Vagina (tissue), 2 donors: ENCODE data around the gene KIF1B. TPM values are rescaled to one million over a fixed set of nuclear protein-coding genes. Genes with fewer than 3 reads are reported as not detected.

Source experiments
- DNase-seq, 2 donors: peaks; one replicate each; pipeline ENCODE4 v3.0.0-alpha.2; 2017; ENCODE audit errors: extremely low spot score in 2 of 2
- H3K27ac ChIP-seq: fragments of 200-600 bp; sonication (generic); one replicate; pipeline ENCODE4 v1.5.1; 2019
- H3K27me3 ChIP-seq: fragments of 200-600 bp; sonication (generic); one replicate; pipeline ENCODE4 v1.5.1; 2019
- H3K36me3 ChIP-seq, 2 donors: fragments of 200-600 bp; sonication (generic); one replicate each; pipeline ENCODE4 v1.5.1; 2017 to 2019
- H3K4me1 ChIP-seq: fragments of 200-600 bp; sonication (generic); one replicate; pipeline ENCODE4 v1.5.1; 2019
- H3K4me3 ChIP-seq, 2 donors: fragments of 200-600 bp; sonication (generic); 1 replicate in 1 of 2; 2 replicates in 1 of 2; pipeline ENCODE4 v1.5.1; 2016 to 2019
- H3K9me3 ChIP-seq: fragments of 200-600 bp; sonication (generic); one replicate; pipeline ENCODE4 v1.5.1; 2019
- CTCF ChIP-seq, 3 experiments: fragments of 450-650 bp in 2 of 3; fragments of 200-600 bp in 1 of 3; sonication (generic) in 1 of 3; IDR thresholded peaks; one replicate each; pipeline ENCODE4 v1.5.1; 2017 to 2019; ENCODE audit warnings: antibody characterized with exemption in 3 of 3, mild to moderate bottlenecking in 2 of 3, moderate library complexity in 2 of 3
- POLR2A ChIP-seq, 2 donors: fragments of 450-650 bp; IDR thresholded peaks; one replicate each; pipeline ENCODE4 v1.6.1; 2017; ENCODE audit warnings: antibody characterized with exemption in 2 of 2, mild to moderate bottlenecking in 2 of 2, moderate library complexity in 2 of 2
- POLR2AphosphoS5 ChIP-seq, 2 donors: sonication (generic); formaldehyde crosslinking; IDR thresholded peaks; one replicate each; pipeline ENCODE4 v1.9.0; 2017; ENCODE audit warnings: antibody characterized with exemption in 2 of 2, mild to moderate bottlenecking in 2 of 2, low read depth in 1 of 2; ENCODE audit not compliant: insufficient read depth in 1 of 2
- intact Hi-C: fragments of 100-400 bp; cut with DNase I; formaldehyde crosslinking; loops from one replicate; pipeline ENCODE4 v1.15.1; 2023
- total RNA-seq: library from RNA; depleted of rRNA; stranded (reverse); fragments of >200 nt; gene quantifications from one replicate; pipeline ENCODE4 v1.2.3, GENCODE V29; 2016

KIF1B gene
- total RNA-seq, 1 donor from 2014 or later = 45.4 TPM

- Histone ChIP-seq H3K9me3 (no peaks in the 10 kb centered on the region), H3K36me3 (peaks cover 0 to 22% of the 10 kb centered on the region in 2 donors), H3K4me1 (peaks cover 27% of the 10 kb centered on the region), H3K27ac (peak overlapping the region; percentile 83), H3K4me3 (peak overlapping the region; percentile 80 to 93), H3K27me3 (no peaks in the 10 kb centered on the region)
- no peak for DNase-seq
- intact Hi-C loops = no loop called here
- no peak for TF ChIP-seq POLR2A (IDR thresholded peaks at IDR 0.05)
- TF ChIP-seq CTCF (IDR thresholded peaks at IDR 0.05) = no peak
- no peak for TF ChIP-seq POLR2AphosphoS5 (IDR thresholded peaks at IDR 0.05; ENCODE audit: insufficient read depth in 1 of 2, low read depth in 1 of 2)
Observed at GRCh38 chr1:10399444-10399941, 189.1 kb downstream of the KIF1B start.

DNA sequence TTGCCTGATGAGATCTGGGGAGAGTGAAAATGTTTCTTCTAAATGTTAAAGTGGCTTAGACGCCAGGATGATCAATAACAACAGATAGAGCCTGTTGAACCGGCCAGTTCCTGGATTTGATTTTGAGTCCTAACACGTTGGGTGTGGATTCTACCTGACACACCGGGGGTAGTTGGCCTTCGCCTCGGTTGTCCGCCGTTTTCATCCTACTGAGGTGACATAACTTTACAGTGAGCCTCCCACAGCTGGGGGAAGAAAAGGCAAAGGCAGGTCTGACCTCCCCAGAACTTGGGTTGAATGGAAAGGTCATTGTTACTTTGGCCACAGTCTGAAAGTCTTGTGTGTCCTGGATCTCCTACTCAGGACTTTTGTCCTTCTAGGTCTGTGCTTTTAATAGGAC, 189.6 kb downstream of the KIF1B start:
- Histone ChIP-seq H3K36me3 (peaks cover 0 to 27% of the 10 kb centered on the region in 2 donors), H3K27me3 (no peaks in the 10 kb centered on the region), H3K4me1 (peaks cover 27% of the 10 kb centered on the region), H3K4me3 (peak overlapping the region; percentile 80 to 93), H3K9me3 (no peaks in the 10 kb centered on the region), H3K27ac (peak overlapping the region; percentile 83)
- intact Hi-C loops = no loop called here
- DNase-seq = no peak
- TF ChIP-seq CTCF (IDR thresholded peaks at IDR 0.05) (no peak), POLR2AphosphoS5 (IDR thresholded peaks at IDR 0.05; ENCODE audit: insufficient read depth in 1 of 2, low read depth in 1 of 2) (no peak), POLR2A (IDR thresholded peaks at IDR 0.05) (no peak)

- TF ChIP-seq POLR2A (IDR thresholded peaks at IDR 0.05) = no peak
- no peak for TF ChIP-seq POLR2AphosphoS5 (IDR thresholded peaks at IDR 0.05; ENCODE audit: insufficient read depth in 1 of 2, low read depth in 1 of 2)
- TF ChIP-seq CTCF (IDR thresholded peaks at IDR 0.05) = no peak
- no peak overlapping the region for H3K27ac ChIP-seq
- H3K4me1 ChIP-seq = peaks cover 27% of the 10 kb centered on the region
- intact Hi-C loops = no loop called here
- no peak overlapping the region for H3K4me3 ChIP-seq
- no peaks in the 10 kb centered on the region for H3K9me3 ChIP-seq
- DNase-seq = no peak
- H3K27me3 ChIP-seq = no peaks in the 10 kb centered on the region
- H3K36me3 ChIP-seq = peaks cover 0 to 39% of the 10 kb centered on the region in 2 donors
Observed at GRCh38 chr1:10401281-10401680, 190.9 kb downstream of the KIF1B start.

GRCh38 chr1:10402729-10403274, 192.4 kb downstream of the KIF1B start:
- no peak for DNase-seq
- no peak for TF ChIP-seq CTCF (IDR thresholded peaks at IDR 0.05)
- TF ChIP-seq POLR2AphosphoS5 (IDR thresholded peaks at IDR 0.05; ENCODE audit: insufficient read depth in 1 of 2, low read depth in 1 of 2) = no peak
- no peak for TF ChIP-seq POLR2A (IDR thresholded peaks at IDR 0.05)
- H3K27ac ChIP-seq = no peak overlapping the region
- peaks cover 0 to 54% of the 10 kb centered on the region in 2 donors for H3K36me3 ChIP-seq
- H3K4me3 ChIP-seq = no peak overlapping the region
- H3K4me1 ChIP-seq = peaks cover 21% of the 10 kb centered on the region
- no peaks in the 10 kb centered on the region for H3K27me3 ChIP-seq
- H3K9me3 ChIP-seq = no peaks in the 10 kb centered on the region
- intact Hi-C loops = no loop called here

DNA sequence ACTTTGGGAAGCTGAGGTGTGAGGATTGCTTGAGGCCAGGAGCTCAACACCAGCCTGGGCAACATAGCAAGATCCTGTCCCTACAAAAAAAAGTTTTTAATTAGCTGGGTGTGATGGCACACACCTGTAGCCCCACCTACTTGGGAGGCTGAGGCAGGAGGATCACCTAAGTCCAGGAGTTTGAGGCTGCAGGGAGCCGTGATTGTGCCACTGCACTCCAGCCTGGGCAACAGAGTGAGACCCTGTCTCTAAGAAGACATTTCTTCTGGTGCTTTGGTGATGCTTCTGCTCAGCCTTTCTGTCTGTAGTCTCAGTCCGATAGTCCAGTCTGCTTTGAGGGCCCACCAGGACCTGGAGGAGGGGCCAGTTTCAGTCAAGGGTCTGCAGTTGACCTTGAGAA, 196.8 kb downstream of the KIF1B start:
- TF ChIP-seq POLR2A (IDR thresholded peaks at IDR 0.05) = no peak
- TF ChIP-seq POLR2AphosphoS5 (IDR thresholded peaks at IDR 0.05; ENCODE audit: insufficient read depth in 1 of 2, low read depth in 1 of 2) = no peak
- no peak for TF ChIP-seq CTCF (IDR thresholded peaks at IDR 0.05)
- intact Hi-C loops = no loop called here
- no peaks in the 10 kb centered on the region for H3K4me1 ChIP-seq
- H3K9me3 ChIP-seq = no peaks in the 10 kb centered on the region
- peaks cover 0 to 95% of the 10 kb centered on the region in 2 donors for H3K36me3 ChIP-seq
- DNase-seq = no peak
- no peak overlapping the region for H3K4me3 ChIP-seq
- H3K27ac ChIP-seq = no peak overlapping the region
- H3K27me3 ChIP-seq = no peaks in the 10 kb centered on the region
